Motor neuron (in vitro differentiated cells): ENCODE results near the gene RWDD3. TPM values are rescaled to one million over a fixed set of nuclear protein-coding genes. Genes with fewer than 3 reads are reported as not detected.

Experiments used
- ATAC-seq, 8 experiments: fragments of 200-7000 bp; cut with Tn5 transposase; replicated peaks in 6 of 8; 2 replicates each; pipeline ENCODE4 v1.8.0; 2021; ENCODE audit warnings: mild to moderate bottlenecking in 8 of 8, moderate library complexity in 8 of 8
- H3K27ac ChIP-seq, 2 donors: fragments of 250-450 bp; sonication (Bioruptor Pico); 2 replicates each; pipeline ENCODE4 v1.9.0; 2021; ENCODE audit warnings: antibody characterized with exemption in 2 of 2, mild to moderate bottlenecking in 2 of 2, moderate library complexity in 1 of 2
- H3K4me1 ChIP-seq, 2 donors: fragments of 250-450 bp; sonication (Bioruptor Pico); replicated peaks in 1 of 2; 2 replicates each; pipeline ENCODE4 v1.6.1; 2021; ENCODE audit warnings: antibody characterized with exemption in 2 of 2, mild to moderate bottlenecking in 2 of 2, moderate library complexity in 1 of 2
- H3K4me3 ChIP-seq, 5 donors: fragments of 250-450 bp; sonication (Bioruptor Pico); 2 replicates each; pipeline ENCODE4 v1.9.0; 2021; ENCODE audit warnings: antibody characterized with exemption in 5 of 5, mild to moderate bottlenecking in 5 of 5, moderate library complexity in 4 of 5
- WGBS, 10 experiments: fragments of 450-650 bp; shearing (Covaris generic); methylation state at CpG; one replicate each; pipeline ENCODE4 v1.0.0; 2022; 5-methylcytosine and 5-hydroxymethylcytosine counted together
- in situ Hi-C, 9 experiments: fragments of 400-800 bp; cut with MboI; loops; one replicate each; pipeline ENCODE4 v1.15.0; 2021; ENCODE audit warnings: low sequenced_read_pairs in 9 of 9, low pct_unique_long_range_greater_than_20kb in 2 of 9; ENCODE audit not compliant: unreplicated experiment in 9 of 9
- total RNA-seq, 8 experiments: library from RNA; unstranded; fragments of 300-600 nt; gene quantifications; 2 replicates each; pipeline versions ENCODE4 v1.2.3 to v1.2.4, GENCODE V29; 2022

The RWDD3 gene, protein sequence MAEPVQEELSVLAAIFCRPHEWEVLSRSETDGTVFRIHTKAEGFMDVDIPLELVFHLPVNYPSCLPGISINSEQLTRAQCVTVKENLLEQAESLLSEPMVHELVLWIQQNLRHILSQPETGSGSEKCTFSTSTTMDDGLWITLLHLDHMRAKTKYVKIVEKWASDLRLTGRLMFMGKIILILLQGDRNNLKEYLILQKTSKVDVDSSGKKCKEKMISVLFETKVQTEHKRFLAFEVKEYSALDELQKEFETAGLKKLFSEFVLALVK
- 10 to 100 TPM; 10.9 to 33.6 (median 22.6) TPM for total RNA-seq

- Histone ChIP-seq H3K27ac (peak within 1 kb of the TSS; percentile 13 to 65), H3K4me1 (peaks cover 3 to 10% of the 10 kb centered on the region in 2 donors), H3K4me3 (peak within 1 kb of the TSS; percentile 58 to 86 (median 72))
- ATAC-seq: peak; percentile 93 to 97 (median 95)
- WGBS, 10 experiments: 0 to 5% (median 0%) methylated on average over 1 to 8 of the region's 71 CpGs; no CpG with 5 or more reads in 4 of the 10 experiments
- in situ Hi-C loops: loop anchor here in 2 of 9 experiments (10.0 to 25.0 kb wide), 3 partner anchors 122 to 397 kb away; partner anchors contain the start of gene TLCD4 (in 1 of the 2)
Observed at GRCh38 chr1:95233737-95234500, at the start of gene RWDD3. Gene RWDD3 (plus strand): TSS chr1:95234210. CDS start chr1:95234231, 21 bp downstream.

GRCh38 chr1:95186149-95186548, 47.9 kb upstream of the RWDD3 start:
- Histone ChIP-seq H3K4me1 (no peaks in the 10 kb centered on the region), H3K27ac (no peak overlapping the region), H3K4me3 (no peak overlapping the region)
- whole genome bisulfite sequencing, 10 experiments: 21 to 100% (median 88%) methylated on average over 1 to 4 of the region's 4 CpGs
- in situ Hi-C loops: no loop called here
- ATAC-seq: no peak

- no peak for ATAC-seq
- in situ Hi-C loops: no loop called here
Observed at GRCh38 chr1:95193591-95193990, 40.4 kb upstream of the RWDD3 start.

GRCh38 chr1:95195046-95195445, 39.0 kb upstream of the RWDD3 start:
- Histone ChIP-seq H3K27ac (no peak overlapping the region), H3K4me3 (no peak overlapping the region), H3K4me1 (no peaks in the 10 kb centered on the region)
- no peak for ATAC-seq
- 0 to 87% (median 77%) methylated on average over 2 to 3 of the region's 3 CpGs for WGBS, 10 experiments
- in situ Hi-C loops: no loop called here

More at GRCh38 chr1:95193591-95193990, 40.4 kb upstream of the RWDD3 start:
- H3K4me3 ChIP-seq: no peak overlapping the region
- 33 to 100% (median 93%) methylated on average over 1 of the region's 1 CpG; no CpG with 5 or more reads in 3 of the 10 experiments for WGBS, 10 experiments
- no peak overlapping the region for H3K27ac ChIP-seq
- no peaks in the 10 kb centered on the region for H3K4me1 ChIP-seq

- H3K4me1 ChIP-seq: no peaks in the 10 kb centered on the region
- ATAC-seq: no peak
- H3K4me3 ChIP-seq: no peak overlapping the region
- no peak overlapping the region for H3K27ac ChIP-seq
- in situ Hi-C loops: no loop called here
Observed at GRCh38 chr1:95196017-95196416, 38.0 kb upstream of the RWDD3 start.

DNA sequence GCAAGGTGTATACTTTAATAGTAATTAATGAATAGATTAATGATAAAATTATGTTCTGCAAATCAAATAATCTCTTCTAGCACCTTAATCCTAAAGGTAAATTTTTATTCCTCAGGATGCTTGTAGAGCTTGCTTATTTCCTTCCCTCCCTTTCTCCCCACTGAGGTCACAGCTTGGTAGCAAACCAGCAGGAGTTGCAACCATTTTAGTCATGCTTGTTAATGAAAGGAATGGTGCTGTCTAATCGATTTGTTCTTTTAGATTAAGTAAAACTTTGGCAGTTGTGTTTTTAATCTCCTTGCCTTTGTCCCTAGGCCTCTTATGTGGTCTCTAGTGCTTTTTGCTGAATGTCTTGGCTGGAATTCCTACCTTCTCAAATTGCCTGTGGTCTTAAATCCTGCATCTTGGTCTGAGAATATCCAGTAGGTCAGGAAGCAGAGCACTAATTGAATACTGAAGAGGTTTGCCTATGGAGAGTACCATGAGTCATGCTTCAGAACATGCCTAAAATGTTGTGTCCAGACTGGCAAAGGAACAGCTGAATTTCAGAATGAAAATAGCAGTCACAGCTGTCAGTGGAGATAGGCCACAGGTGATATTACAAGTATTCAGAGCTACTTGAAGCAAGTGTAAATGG, 36.3 kb upstream of the RWDD3 start:
- no peak overlapping the region for H3K27ac ChIP-seq
- no peaks in the 10 kb centered on the region for H3K4me1 ChIP-seq
- in situ Hi-C loops: no loop called here
- ATAC-seq: peak in 3 of 8 experiments; percentile 31 to 86 (median 81)
- WGBS, 10 experiments: 13 to 67% (median 38%) methylated on average over 1 of the region's 1 CpG
- H3K4me3 ChIP-seq: no peak overlapping the region

GRCh38 chr1:95201905-95202304, 32.1 kb upstream of the RWDD3 start:
- Histone ChIP-seq H3K27ac (no peak overlapping the region), H3K4me3 (no peak overlapping the region), H3K4me1 (no peaks in the 10 kb centered on the region)
- in situ Hi-C loops: no loop called here
- ATAC-seq: no peak

GRCh38 chr1:95203908-95204437, 30.0 kb upstream of the RWDD3 start:
- no peak for ATAC-seq
- in situ Hi-C loops: no loop called here
- 0 to 100% (median 85%) methylated on average over 1 of the region's 1 CpG; no CpG with 5 or more reads in 2 of the 10 experiments for WGBS, 10 experiments
- no peak overlapping the region for H3K4me3 ChIP-seq
- H3K27ac ChIP-seq: no peak overlapping the region
- no peaks in the 10 kb centered on the region for H3K4me1 ChIP-seq

- H3K4me3 ChIP-seq: no peak overlapping the region
- in situ Hi-C loops: no loop called here
- ATAC-seq: peak in 1 of 8 experiments; percentile 19
- no peak overlapping the region for H3K27ac ChIP-seq
- no peaks in the 10 kb centered on the region for H3K4me1 ChIP-seq
- 35 to 100% (median 92%) methylated on average over 2 of the region's 2 CpGs; no CpG with 5 or more reads in 1 of the 10 experiments for WGBS, 10 experiments
Observed at GRCh38 chr1:95206514-95206913, 27.5 kb upstream of the RWDD3 start.

- 10 to 100% (median 84%) methylated on average over 2 to 6 of the region's 6 CpGs; no CpG with 5 or more reads in 2 of the 10 experiments for WGBS, 10 experiments
- Histone ChIP-seq H3K4me1 (no peaks in the 10 kb centered on the region), H3K4me3 (no peak overlapping the region), H3K27ac (no peak overlapping the region)
- ATAC-seq: no peak
- in situ Hi-C loops: no loop called here
Observed at GRCh38 chr1:95207223-95207935, 26.6 kb upstream of the RWDD3 start.

DNA sequence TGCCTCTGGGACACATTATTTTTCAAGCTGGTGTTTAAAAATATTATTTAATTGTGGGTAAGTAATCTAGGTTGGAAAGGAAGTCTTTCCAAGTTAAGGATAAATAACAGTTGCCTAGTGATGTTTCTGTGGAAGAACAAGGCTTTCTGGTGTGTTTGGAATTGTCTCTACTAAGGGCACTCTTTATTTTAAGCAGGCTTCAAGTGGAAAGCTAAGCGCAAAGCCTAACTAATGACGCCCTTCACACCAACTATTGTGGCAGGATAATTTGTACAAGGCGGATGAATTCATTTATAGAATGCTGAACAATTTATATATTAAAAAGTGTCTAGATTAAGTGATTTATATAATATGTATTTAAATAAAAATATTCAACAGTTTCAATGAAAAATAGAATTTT, 25.1 kb upstream of the RWDD3 start:
- ATAC-seq: no peak
- 47 to 100% (median 77%) methylated on average over 2 to 3 of the region's 3 CpGs for WGBS, 10 experiments
- in situ Hi-C loops: no loop called here
- Histone ChIP-seq H3K4me1 (no peaks in the 10 kb centered on the region), H3K27ac (no peak overlapping the region), H3K4me3 (no peak overlapping the region)

DNA sequence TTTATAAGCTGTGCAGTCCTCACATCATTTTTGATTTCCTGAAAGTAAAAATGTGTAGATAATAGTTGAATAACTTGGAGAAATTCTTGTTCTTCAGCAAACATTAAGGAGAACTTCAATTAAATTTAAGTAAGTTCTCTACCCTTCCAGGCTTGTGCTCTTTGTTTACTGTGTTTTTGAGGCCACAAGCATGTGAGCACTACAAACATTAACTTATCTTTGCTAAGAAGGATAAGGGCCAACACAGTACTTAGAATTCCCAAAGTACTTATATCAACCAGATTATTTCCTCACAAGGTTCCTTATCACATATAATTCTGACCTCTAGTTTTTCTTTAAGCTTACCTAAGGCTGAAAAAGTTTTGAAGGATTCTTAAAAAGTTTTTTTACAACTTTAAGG, 24.7 kb upstream of the RWDD3 start:
- Histone ChIP-seq H3K4me1 (no peaks in the 10 kb centered on the region), H3K27ac (no peak overlapping the region), H3K4me3 (no peak overlapping the region)
- ATAC-seq: no peak
- in situ Hi-C loops: no loop called here
